Adrenal gland (tissue), 5 donors: ENCODE data around the gene CDH6.

Source experiments
- POLR2A ChIP-seq, 2 donors: fragments of 450-650 bp; IDR thresholded peaks; one replicate each; pipeline ENCODE4 v1.6.1; 2017; ENCODE audit warnings: antibody characterized with exemption in 2 of 2, mild to moderate bottlenecking in 2 of 2, moderate library complexity in 1 of 2
- TF ChIP-seq, protein P1 (sequence below), 6 experiments: fragments of 450-650 bp in 4 of 6; fragments of 200-600 bp in 2 of 6; sonication (generic) in 1 of 6; IDR thresholded peaks; 1 replicate in 5 of 6; 2 replicates in 1 of 6; pipeline versions ENCODE4 v1.5.1 to v1.8.0; 2016 to 2021; ENCODE audit warnings: antibody characterized with exemption in 6 of 6, mild to moderate bottlenecking in 2 of 6, moderate library complexity in 1 of 6
- donor health status: DM: no; HTN: no; CAD: no.

DNA sequence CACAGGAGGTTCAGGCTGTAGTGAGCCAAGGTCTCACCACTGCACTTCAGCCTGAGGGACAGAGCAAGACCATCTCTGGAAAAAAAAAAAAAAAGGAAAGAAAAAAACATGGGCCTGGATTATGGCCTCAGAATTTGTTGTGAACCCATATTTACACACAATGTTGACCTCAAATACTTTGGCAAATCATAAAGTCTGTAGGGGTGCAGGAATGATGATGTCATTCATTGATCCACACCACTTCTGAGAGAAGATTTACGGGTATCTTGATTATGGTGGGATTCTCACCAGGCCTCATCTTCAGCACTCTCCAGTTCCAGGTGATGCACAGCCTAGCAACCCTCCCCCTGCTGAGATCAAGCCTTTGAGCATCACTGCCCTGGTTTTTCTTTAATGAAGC, 156.9 kb downstream of the CDH6 start:
- TF ChIP-seq, protein P1, sequence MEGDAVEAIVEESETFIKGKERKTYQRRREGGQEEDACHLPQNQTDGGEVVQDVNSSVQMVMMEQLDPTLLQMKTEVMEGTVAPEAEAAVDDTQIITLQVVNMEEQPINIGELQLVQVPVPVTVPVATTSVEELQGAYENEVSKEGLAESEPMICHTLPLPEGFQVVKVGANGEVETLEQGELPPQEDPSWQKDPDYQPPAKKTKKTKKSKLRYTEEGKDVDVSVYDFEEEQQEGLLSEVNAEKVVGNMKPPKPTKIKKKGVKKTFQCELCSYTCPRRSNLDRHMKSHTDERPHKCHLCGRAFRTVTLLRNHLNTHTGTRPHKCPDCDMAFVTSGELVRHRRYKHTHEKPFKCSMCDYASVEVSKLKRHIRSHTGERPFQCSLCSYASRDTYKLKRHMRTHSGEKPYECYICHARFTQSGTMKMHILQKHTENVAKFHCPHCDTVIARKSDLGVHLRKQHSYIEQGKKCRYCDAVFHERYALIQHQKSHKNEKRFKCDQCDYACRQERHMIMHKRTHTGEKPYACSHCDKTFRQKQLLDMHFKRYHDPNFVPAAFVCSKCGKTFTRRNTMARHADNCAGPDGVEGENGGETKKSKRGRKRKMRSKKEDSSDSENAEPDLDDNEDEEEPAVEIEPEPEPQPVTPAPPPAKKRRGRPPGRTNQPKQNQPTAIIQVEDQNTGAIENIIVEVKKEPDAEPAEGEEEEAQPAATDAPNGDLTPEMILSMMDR (IDR thresholded peaks at IDR 0.05): no peak
- TF ChIP-seq POLR2A (IDR thresholded peaks at IDR 0.05): no peak
